Activated CD8-positive, alpha-beta T cell treated with anti-CD3 and anti-CD28 coated beads, Interleukin-2, amount 10 ng/mL, durations not matched to agents 7 days and 5 days (primary cell): ENCODE measurements around the gene HIVEP2. TPM values are rescaled to one million over a fixed set of nuclear protein-coding genes. Genes with fewer than 3 reads are reported as not detected.

Experiments
- ATAC-seq: fragments of 150-1000 bp; cut with Tn5 transposase; one replicate; pipeline ENCODE4 v1.10.0; 2021; ENCODE audit warnings: moderate library complexity
- CTCF ChIA-PET: fragments of 350-600 bp; sonication (Branson Sonifier 250); formaldehyde crosslinking; loops from one replicate; lab custom pipeline; 2021; ENCODE audit warnings: antibody characterized with exemption; lab: Charles Lee
- POLR2A ChIA-PET: fragments of 350-600 bp; sonication (Branson Sonifier 250); formaldehyde crosslinking; loops from one replicate; lab custom pipeline; 2021; ENCODE audit warnings: antibody characterized with exemption; lab: Charles Lee
- DNase-seq: peaks from one replicate; pipeline ENCODE4 v3.0.0-alpha.2; 2020
- H3K27ac Mint-ChIP-seq: one replicate; pipeline ENCODE4 v1.8.0; 2021; ENCODE audit warnings: mild to moderate bottlenecking, mixed read lengths
- H3K27me3 Mint-ChIP-seq: one replicate; pipeline ENCODE4 v1.8.0; 2021; ENCODE audit warnings: low read depth, mixed read lengths
- H3K36me3 Mint-ChIP-seq: one replicate; pipeline ENCODE4 v1.8.0; 2021; ENCODE audit warnings: low read depth, mixed read lengths
- H3K4me1 Mint-ChIP-seq: one replicate; pipeline ENCODE4 v1.8.0; 2021; ENCODE audit warnings: low read depth, mixed read lengths
- H3K4me3 Mint-ChIP-seq: one replicate; pipeline ENCODE4 v1.8.0; 2021; ENCODE audit warnings: mild to moderate bottlenecking, mixed read lengths
- H3K9me3 Mint-ChIP-seq: one replicate; pipeline ENCODE4 v1.8.0; 2022; ENCODE audit warnings: mixed read lengths; ENCODE audit not compliant: insufficient read depth
- total RNA-seq, 2 experiments: library from RNA; stranded (reverse); gene quantifications; one replicate each; pipeline ENCODE4 v1.2.3, GENCODE V29; 2021

Gene HIVEP2
- total RNA-seq, 2 experiments from 2014 or later, result 22.8 to 23.1 TPM

GRCh38 chr6:142722841-142723240, 222.1 kb downstream of the HIVEP2 start:
- Mint-ChIP-seq H3K27me3 (no peaks in the 10 kb centered on the region), H3K9me3 (peaks cover 19% of the 10 kb centered on the region), H3K4me3 (no peak overlapping the region), H3K27ac (no peak overlapping the region), H3K4me1 (peaks cover 5% of the 10 kb centered on the region), H3K36me3 (peaks cover 4% of the 10 kb centered on the region)
- POLR2A ChIA-PET, result no interaction called here
- CTCF ChIA-PET, result no interaction called here
- DNase-seq (no peak), ATAC-seq (no peak)

GRCh38 chr6:142722012-142722411, 223.0 kb downstream of the HIVEP2 start:
- CTCF ChIA-PET, result no interaction called here
- peaks cover 19% of the 10 kb centered on the region for H3K9me3 Mint-ChIP-seq
- DNase-seq (no peak), ATAC-seq (no peak)
- POLR2A ChIA-PET, result no interaction called here
- no peak overlapping the region for H3K4me3 Mint-ChIP-seq
- peaks cover 5% of the 10 kb centered on the region for H3K36me3 Mint-ChIP-seq
- H3K27me3 Mint-ChIP-seq, result no peaks in the 10 kb centered on the region
- H3K27ac Mint-ChIP-seq, result no peak overlapping the region
- peaks cover 5% of the 10 kb centered on the region for H3K4me1 Mint-ChIP-seq

- Mint-ChIP-seq H3K4me3 (no peak overlapping the region), H3K4me1 (peaks cover 5% of the 10 kb centered on the region), H3K27ac (no peak overlapping the region), H3K9me3 (peaks cover 19% of the 10 kb centered on the region), H3K27me3 (no peaks in the 10 kb centered on the region), H3K36me3 (peaks cover 5% of the 10 kb centered on the region)
- ATAC-seq (no peak), DNase-seq (no peak)
- CTCF ChIA-PET, result no interaction called here
- POLR2A ChIA-PET, result no interaction called here
Measured at GRCh38 chr6:142721215-142721920, 223.6 kb downstream of the HIVEP2 start.

GRCh38 chr6:142718667-142719191, 226.2 kb downstream of the HIVEP2 start:
- no peaks in the 10 kb centered on the region for H3K4me1 Mint-ChIP-seq
- ChIA-PET POLR2A (no interaction called here), CTCF (no interaction called here)
- no peaks in the 10 kb centered on the region for H3K27me3 Mint-ChIP-seq
- no peak overlapping the region for H3K27ac Mint-ChIP-seq
- H3K4me3 Mint-ChIP-seq, result no peak overlapping the region
- no peak for DNase-seq
- peaks cover 5% of the 10 kb centered on the region for H3K36me3 Mint-ChIP-seq
- peaks cover 19% of the 10 kb centered on the region for H3K9me3 Mint-ChIP-seq
- no peak for ATAC-seq

- H3K9me3 Mint-ChIP-seq, result peaks cover 19% of the 10 kb centered on the region
- peaks cover 2% of the 10 kb centered on the region for H3K36me3 Mint-ChIP-seq
- ChIA-PET POLR2A (no interaction called here), CTCF (interaction anchor here (1.9 kb wide), 1 partner anchor 241 kb away, joined by 5 read pairs; no protein-coding TSS in a partner anchor)
- no peak overlapping the region for H3K4me3 Mint-ChIP-seq
- ATAC-seq, result no peak
- no peaks in the 10 kb centered on the region for H3K27me3 Mint-ChIP-seq
- no peaks in the 10 kb centered on the region for H3K4me1 Mint-ChIP-seq
- no peak overlapping the region for H3K27ac Mint-ChIP-seq
- DNase-seq, result no peak
Measured at GRCh38 chr6:142716097-142716496, 228.9 kb downstream of the HIVEP2 start.

GRCh38 chr6:142714951-142715785, 229.8 kb downstream of the HIVEP2 start:
- ATAC-seq (no peak), DNase-seq (no peak)
- Mint-ChIP-seq H3K27ac (no peak overlapping the region), H3K4me1 (no peaks in the 10 kb centered on the region), H3K4me3 (no peak overlapping the region), H3K9me3 (peaks cover 19% of the 10 kb centered on the region), H3K27me3 (no peaks in the 10 kb centered on the region), H3K36me3 (peaks cover 2% of the 10 kb centered on the region)
- CTCF ChIA-PET, result interaction anchor here (1.9 kb wide), 1 partner anchor 240 kb away, joined by 5 read pairs; no protein-coding TSS in a partner anchor
- POLR2A ChIA-PET, result interaction anchor here (0.5 kb wide), 1 partner anchor 113 kb away, joined by 4 read pairs; no protein-coding TSS in a partner anchor

- ChIA-PET POLR2A (no interaction called here), CTCF (no interaction called here)
- Mint-ChIP-seq H3K27me3 (no peaks in the 10 kb centered on the region), H3K4me3 (no peak overlapping the region), H3K9me3 (peaks cover 8% of the 10 kb centered on the region), H3K27ac (no peak overlapping the region), H3K36me3 (peaks cover 2% of the 10 kb centered on the region), H3K4me1 (no peaks in the 10 kb centered on the region)
- ATAC-seq, result no peak
- DNase-seq, result no peak
Measured at GRCh38 chr6:142713959-142714358, 231.0 kb downstream of the HIVEP2 start.

- DNase-seq (no peak), ATAC-seq (no peak)
- CTCF ChIA-PET, result interaction anchor here (1.0 kb wide), 1 partner anchor 12 kb away, joined by 3 read pairs; no protein-coding TSS in a partner anchor
- H3K4me3 Mint-ChIP-seq, result no peak overlapping the region
- H3K36me3 Mint-ChIP-seq, result no peaks in the 10 kb centered on the region
- no peaks in the 10 kb centered on the region for H3K4me1 Mint-ChIP-seq
- no peaks in the 10 kb centered on the region for H3K27me3 Mint-ChIP-seq
- no peaks in the 10 kb centered on the region for H3K9me3 Mint-ChIP-seq
- POLR2A ChIA-PET, result no interaction called here
- no peak overlapping the region for H3K27ac Mint-ChIP-seq
Measured at GRCh38 chr6:142712231-142712630, 232.7 kb downstream of the HIVEP2 start.

GRCh38 chr6:142708651-142709050, 236.3 kb downstream of the HIVEP2 start:
- ChIA-PET CTCF (no interaction called here), POLR2A (no interaction called here)
- ATAC-seq (no peak), DNase-seq (no peak)
- H3K4me1 Mint-ChIP-seq, result peaks cover 12% of the 10 kb centered on the region
- H3K27me3 Mint-ChIP-seq, result no peaks in the 10 kb centered on the region
- H3K36me3 Mint-ChIP-seq, result no peaks in the 10 kb centered on the region
- no peak overlapping the region for H3K4me3 Mint-ChIP-seq
- no peaks in the 10 kb centered on the region for H3K9me3 Mint-ChIP-seq
- no peak overlapping the region for H3K27ac Mint-ChIP-seq

GRCh38 chr6:142707255-142707654, 237.7 kb downstream of the HIVEP2 start:
- no peak for ATAC-seq
- ChIA-PET POLR2A (no interaction called here), CTCF (interaction anchor here (1.2 kb wide), 1 partner anchor 15 kb away, joined by 5 read pairs; no protein-coding TSS in a partner anchor)
- Mint-ChIP-seq H3K27me3 (no peaks in the 10 kb centered on the region), H3K4me3 (no peak overlapping the region), H3K9me3 (no peaks in the 10 kb centered on the region), H3K36me3 (no peaks in the 10 kb centered on the region), H3K4me1 (peaks cover 18% of the 10 kb centered on the region), H3K27ac (no peak overlapping the region)
- no peak for DNase-seq

GRCh38 chr6:142706210-142706609, 238.8 kb downstream of the HIVEP2 start:
- Mint-ChIP-seq H3K27ac (no peak overlapping the region), H3K9me3 (no peaks in the 10 kb centered on the region), H3K36me3 (no peaks in the 10 kb centered on the region), H3K27me3 (no peaks in the 10 kb centered on the region), H3K4me3 (no peak overlapping the region), H3K4me1 (peaks cover 18% of the 10 kb centered on the region)
- CTCF ChIA-PET, result no interaction called here
- no peak for DNase-seq
- no peak for ATAC-seq
- POLR2A ChIA-PET, result no interaction called here

GRCh38 chr6:142705054-142705453, 239.9 kb downstream of the HIVEP2 start:
- H3K36me3 Mint-ChIP-seq, result no peaks in the 10 kb centered on the region
- H3K27ac Mint-ChIP-seq, result no peak overlapping the region
- peaks cover 18% of the 10 kb centered on the region for H3K4me1 Mint-ChIP-seq
- ATAC-seq (no peak), DNase-seq (no peak)
- no peak overlapping the region for H3K4me3 Mint-ChIP-seq
- H3K9me3 Mint-ChIP-seq, result no peaks in the 10 kb centered on the region
- ChIA-PET POLR2A (interaction anchor here (0.5 kb wide), 1 partner anchor 154 kb away, joined by 3 read pairs; no protein-coding TSS in a partner anchor), CTCF (interaction anchor here (1.4 kb wide), 1 partner anchor 13 kb away, joined by 4 read pairs; no protein-coding TSS in a partner anchor)
- no peaks in the 10 kb centered on the region for H3K27me3 Mint-ChIP-seq
